WTC11 (cell line): ENCODE data around the gene C12orf56. TPM values are rescaled to one million over a fixed set of nuclear protein-coding genes. Genes with fewer than 3 reads are reported as not detected.

Experiments
- ATAC-seq: fragments of 200-7000 bp; cut with Tn5 transposase; 2 replicates; pipeline ENCODE4 v1.10.0; 2021; ENCODE audit warnings: mild to moderate bottlenecking, moderate library complexity
- CTCF ChIA-PET: fragments of 300-600 bp; sonication (Branson Sonifier 250); formaldehyde crosslinking; loops from one replicate; lab custom pipeline; 2021; ENCODE audit warnings: antibody characterized with exemption; lab: Charles Lee
- POLR2A ChIA-PET: fragments of 350-600 bp; sonication (Branson Sonifier 250); formaldehyde crosslinking; loops from one replicate; lab custom pipeline; 2021; ENCODE audit warnings: antibody characterized with exemption; lab: Charles Lee
- DNase-seq: peaks from one replicate; pipeline ENCODE4 v3.0.0; 2021; ENCODE audit warnings: low spot score
- H3K27ac Mint-ChIP-seq: 2 replicates; pipeline ENCODE4 v1.8.0; 2021; ENCODE audit warnings: mixed read lengths
- H3K27me3 Mint-ChIP-seq: 2 replicates; pipeline ENCODE4 v1.8.0; 2021; ENCODE audit warnings: low read depth, mild to moderate bottlenecking, moderate library complexity, mixed read lengths
- H3K36me3 Mint-ChIP-seq: 2 replicates; pipeline ENCODE4 v1.8.0; 2021; ENCODE audit warnings: mixed read lengths
- H3K4me1 Mint-ChIP-seq: 2 replicates; pipeline ENCODE4 v1.8.0; 2022; ENCODE audit warnings: mixed read lengths
- H3K4me3 Mint-ChIP-seq: 2 replicates; pipeline ENCODE4 v1.8.0; 2021; ENCODE audit warnings: mild to moderate bottlenecking, moderate library complexity, mixed read lengths
- H3K9me3 Mint-ChIP-seq: 2 replicates; pipeline ENCODE4 v1.8.0; 2021; ENCODE audit warnings: mixed read lengths
- ARID4B ChIP-seq: sonication (generic); formaldehyde crosslinking; IDR thresholded peaks from 2 replicates; pipeline ENCODE4 v1.8.0; 2023; ENCODE audit warnings: missing genetic modification reagents, mild to moderate bottlenecking, borderline replicate concordance
- ATF6 ChIP-seq: sonication (generic); formaldehyde crosslinking; IDR thresholded peaks from 2 replicates; pipeline ENCODE4 v1.8.1; 2023; ENCODE audit warnings: mild to moderate bottlenecking, missing genetic modification reagents
- CREM ChIP-seq: sonication (generic); formaldehyde crosslinking; IDR thresholded peaks from 2 replicates; pipeline ENCODE4 v1.8.1; 2022; ENCODE audit warnings: mild to moderate bottlenecking, missing genetic modification reagents, moderate library complexity
- E2F5 ChIP-seq: sonication (generic); formaldehyde crosslinking; IDR thresholded peaks from 2 replicates; pipeline ENCODE4 v1.8.1; 2022; ENCODE audit warnings: mild to moderate bottlenecking, moderate library complexity, missing genetic modification reagents
- JUN ChIP-seq: sonication (generic); formaldehyde crosslinking; IDR thresholded peaks from 2 replicates; pipeline ENCODE4 v1.8.0; 2023; ENCODE audit warnings: mild to moderate bottlenecking, missing genetic modification reagents
- NR1H2 ChIP-seq: sonication (generic); formaldehyde crosslinking; IDR thresholded peaks from 2 replicates; pipeline ENCODE4 v1.9.0; 2021; ENCODE audit warnings: mild to moderate bottlenecking, moderate library complexity, missing genetic modification reagents
- NR3C1 ChIP-seq: sonication (generic); formaldehyde crosslinking; conservative IDR thresholded peaks from 2 replicates; pipeline ENCODE4 v1.8.1; 2023; ENCODE audit warnings: low read depth, mild to moderate bottlenecking, missing genetic modification reagents
- PRRX2 ChIP-seq: fragments of 250-450 bp; sonication (Bioruptor Pico); IDR thresholded peaks from 2 replicates; pipeline ENCODE4 v1.8.0; 2021; ENCODE audit warnings: mild to moderate bottlenecking
- ZNF263 ChIP-seq: sonication (generic); formaldehyde crosslinking; IDR thresholded peaks from 2 replicates; pipeline ENCODE4 v1.8.1; 2022; ENCODE audit warnings: low read depth, mild to moderate bottlenecking, moderate library complexity, missing genetic modification reagents
- total RNA-seq: library from RNA; stranded (reverse); gene quantifications from 3 replicates; pipeline ENCODE4 v1.2.3, GENCODE V29; 2021
- TF ChIP-seq, protein P1 (sequence below): sonication (generic); formaldehyde crosslinking; IDR thresholded peaks from 2 replicates; pipeline ENCODE4 v1.8.1; 2023; ENCODE audit warnings: mild to moderate bottlenecking, missing genetic modification reagents, moderate library complexity
- TF ChIP-seq, protein P2 (sequence below): sonication (generic); formaldehyde crosslinking; IDR thresholded peaks from 2 replicates; pipeline ENCODE4 v1.8.1; 2023; ENCODE audit warnings: mild to moderate bottlenecking, missing genetic modification reagents, borderline replicate concordance
- TF ChIP-seq, protein P3 (sequence below): sonication (generic); formaldehyde crosslinking; IDR thresholded peaks from 2 replicates; pipeline ENCODE4 v1.8.0; 2022; ENCODE audit warnings: mild to moderate bottlenecking, missing genetic modification reagents
- TF ChIP-seq, protein P4 (sequence below): sonication (generic); formaldehyde crosslinking; IDR thresholded peaks from 2 replicates; pipeline ENCODE4 v1.8.0; 2022; ENCODE audit warnings: mild to moderate bottlenecking, missing genetic modification reagents
- TF ChIP-seq, protein P5 (sequence below): fragments of 250-450 bp; sonication (Bioruptor Pico); IDR thresholded peaks from 2 replicates; pipeline ENCODE4 v1.9.0; 2021; ENCODE audit warnings: mild to moderate bottlenecking
- TF ChIP-seq, protein P6 (sequence below): fragments of 250-450 bp; sonication (Bioruptor Pico); IDR thresholded peaks from 2 replicates; pipeline ENCODE4 v1.9.0; 2021; ENCODE audit warnings: moderate library complexity, mild to moderate bottlenecking, inconsistent platforms, borderline replicate concordance

C12orf56 gene
- total RNA-seq, 1 experiment from 2014 or later: 2.5 TPM

- Mint-ChIP-seq H3K36me3 (peaks cover 6% of the 10 kb centered on the region; the same call in 1 of the 2 replicates), H3K4me1 (no peaks in the 10 kb centered on the region), H3K9me3 (peaks cover 6% of the 10 kb centered on the region; the same call in 1 of the 2 replicates), H3K4me3 (no peak overlapping the region), H3K27me3 (no peaks in the 10 kb centered on the region), H3K27ac (no peak overlapping the region)
- ChIA-PET CTCF (interaction anchor here (0.6 kb wide), 1 partner anchor 26 kb away, joined by 3 read pairs; no protein-coding TSS in a partner anchor), POLR2A (no interaction called here)
- no peak for TF ChIP-seq E2F5 (CRISPR knock-in tag)
- no peak for TF ChIP-seq NR1H2 (CRISPR knock-in tag)
- TF ChIP-seq, protein P1, sequence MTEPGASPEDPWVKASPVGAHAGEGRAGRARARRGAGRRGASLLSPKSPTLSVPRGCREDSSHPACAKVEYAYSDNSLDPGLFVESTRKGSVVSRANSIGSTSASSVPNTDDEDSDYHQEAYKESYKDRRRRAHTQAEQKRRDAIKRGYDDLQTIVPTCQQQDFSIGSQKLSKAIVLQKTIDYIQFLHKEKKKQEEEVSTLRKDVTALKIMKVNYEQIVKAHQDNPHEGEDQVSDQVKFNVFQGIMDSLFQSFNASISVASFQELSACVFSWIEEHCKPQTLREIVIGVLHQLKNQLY (CRISPR knock-in tag): no peak
- no peak for TF ChIP-seq CREM (CRISPR knock-in tag)
- TF ChIP-seq ARID4B (CRISPR knock-in tag): no peak
- TF ChIP-seq, protein P2, sequence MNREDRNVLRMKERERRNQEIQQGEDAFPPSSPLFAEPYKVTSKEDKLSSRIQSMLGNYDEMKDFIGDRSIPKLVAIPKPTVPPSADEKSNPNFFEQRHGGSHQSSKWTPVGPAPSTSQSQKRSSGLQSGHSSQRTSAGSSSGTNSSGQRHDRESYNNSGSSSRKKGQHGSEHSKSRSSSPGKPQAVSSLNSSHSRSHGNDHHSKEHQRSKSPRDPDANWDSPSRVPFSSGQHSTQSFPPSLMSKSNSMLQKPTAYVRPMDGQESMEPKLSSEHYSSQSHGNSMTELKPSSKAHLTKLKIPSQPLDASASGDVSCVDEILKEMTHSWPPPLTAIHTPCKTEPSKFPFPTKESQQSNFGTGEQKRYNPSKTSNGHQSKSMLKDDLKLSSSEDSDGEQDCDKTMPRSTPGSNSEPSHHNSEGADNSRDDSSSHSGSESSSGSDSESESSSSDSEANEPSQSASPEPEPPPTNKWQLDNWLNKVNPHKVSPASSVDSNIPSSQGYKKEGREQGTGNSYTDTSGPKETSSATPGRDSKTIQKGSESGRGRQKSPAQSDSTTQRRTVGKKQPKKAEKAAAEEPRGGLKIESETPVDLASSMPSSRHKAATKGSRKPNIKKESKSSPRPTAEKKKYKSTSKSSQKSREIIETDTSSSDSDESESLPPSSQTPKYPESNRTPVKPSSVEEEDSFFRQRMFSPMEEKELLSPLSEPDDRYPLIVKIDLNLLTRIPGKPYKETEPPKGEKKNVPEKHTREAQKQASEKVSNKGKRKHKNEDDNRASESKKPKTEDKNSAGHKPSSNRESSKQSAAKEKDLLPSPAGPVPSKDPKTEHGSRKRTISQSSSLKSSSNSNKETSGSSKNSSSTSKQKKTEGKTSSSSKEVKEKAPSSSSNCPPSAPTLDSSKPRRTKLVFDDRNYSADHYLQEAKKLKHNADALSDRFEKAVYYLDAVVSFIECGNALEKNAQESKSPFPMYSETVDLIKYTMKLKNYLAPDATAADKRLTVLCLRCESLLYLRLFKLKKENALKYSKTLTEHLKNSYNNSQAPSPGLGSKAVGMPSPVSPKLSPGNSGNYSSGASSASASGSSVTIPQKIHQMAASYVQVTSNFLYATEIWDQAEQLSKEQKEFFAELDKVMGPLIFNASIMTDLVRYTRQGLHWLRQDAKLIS: no peak
- DNase-seq (no peak), ATAC-seq (no peak)
These were observed 106.3 kb downstream of the C12orf56 start for GRCh38 chr12:64284256-64284655.

DNA sequence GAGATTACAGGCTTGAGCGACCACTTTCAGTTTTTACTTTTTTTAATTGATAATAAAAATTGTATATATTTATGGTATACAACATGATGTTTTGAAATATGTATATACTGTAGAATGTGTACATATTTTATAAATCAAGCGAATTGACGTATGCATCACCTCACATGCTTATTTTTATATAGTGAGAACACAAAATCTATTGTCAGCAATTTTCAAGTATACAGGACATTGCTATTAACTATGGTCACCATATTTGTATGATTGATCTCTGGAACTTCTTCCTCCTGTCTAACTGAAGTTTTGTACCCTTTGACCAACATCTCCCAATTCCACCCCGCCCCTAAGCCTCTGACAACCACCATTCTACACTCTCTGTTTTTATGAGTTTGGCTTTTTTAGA lies 112.1 kb downstream of the C12orf56 start:
- POLR2A ChIA-PET: no interaction called here
- no peak for DNase-seq
- CTCF ChIA-PET: no interaction called here
- no peak for ATAC-seq
- Mint-ChIP-seq H3K36me3 (no peaks in the 10 kb centered on the region), H3K4me1 (peaks cover 8% of the 10 kb centered on the region), H3K9me3 (no peaks in the 10 kb centered on the region; the same call in 1 of the 2 replicates), H3K4me3 (no peak overlapping the region), H3K27me3 (no peaks in the 10 kb centered on the region), H3K27ac (no peak overlapping the region)
- TF ChIP-seq ZNF263 (no peak), NR1H2 (CRISPR knock-in tag) (no peak), PRRX2 (CRISPR knock-in tag) (no peak), NR3C1 (no peak), JUN (CRISPR knock-in tag) (no peak), E2F5 (CRISPR knock-in tag) (no peak), ATF6 (CRISPR knock-in tag) (no peak)
- TF ChIP-seq, protein P3, sequence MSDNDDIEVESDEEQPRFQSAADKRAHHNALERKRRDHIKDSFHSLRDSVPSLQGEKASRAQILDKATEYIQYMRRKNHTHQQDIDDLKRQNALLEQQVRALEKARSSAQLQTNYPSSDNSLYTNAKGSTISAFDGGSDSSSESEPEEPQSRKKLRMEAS (CRISPR knock-in tag): no peak
- TF ChIP-seq, protein P4, sequence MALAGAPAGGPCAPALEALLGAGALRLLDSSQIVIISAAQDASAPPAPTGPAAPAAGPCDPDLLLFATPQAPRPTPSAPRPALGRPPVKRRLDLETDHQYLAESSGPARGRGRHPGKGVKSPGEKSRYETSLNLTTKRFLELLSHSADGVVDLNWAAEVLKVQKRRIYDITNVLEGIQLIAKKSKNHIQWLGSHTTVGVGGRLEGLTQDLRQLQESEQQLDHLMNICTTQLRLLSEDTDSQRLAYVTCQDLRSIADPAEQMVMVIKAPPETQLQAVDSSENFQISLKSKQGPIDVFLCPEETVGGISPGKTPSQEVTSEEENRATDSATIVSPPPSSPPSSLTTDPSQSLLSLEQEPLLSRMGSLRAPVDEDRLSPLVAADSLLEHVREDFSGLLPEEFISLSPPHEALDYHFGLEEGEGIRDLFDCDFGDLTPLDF (CRISPR knock-in tag): no peak
- TF ChIP-seq, protein P5, sequence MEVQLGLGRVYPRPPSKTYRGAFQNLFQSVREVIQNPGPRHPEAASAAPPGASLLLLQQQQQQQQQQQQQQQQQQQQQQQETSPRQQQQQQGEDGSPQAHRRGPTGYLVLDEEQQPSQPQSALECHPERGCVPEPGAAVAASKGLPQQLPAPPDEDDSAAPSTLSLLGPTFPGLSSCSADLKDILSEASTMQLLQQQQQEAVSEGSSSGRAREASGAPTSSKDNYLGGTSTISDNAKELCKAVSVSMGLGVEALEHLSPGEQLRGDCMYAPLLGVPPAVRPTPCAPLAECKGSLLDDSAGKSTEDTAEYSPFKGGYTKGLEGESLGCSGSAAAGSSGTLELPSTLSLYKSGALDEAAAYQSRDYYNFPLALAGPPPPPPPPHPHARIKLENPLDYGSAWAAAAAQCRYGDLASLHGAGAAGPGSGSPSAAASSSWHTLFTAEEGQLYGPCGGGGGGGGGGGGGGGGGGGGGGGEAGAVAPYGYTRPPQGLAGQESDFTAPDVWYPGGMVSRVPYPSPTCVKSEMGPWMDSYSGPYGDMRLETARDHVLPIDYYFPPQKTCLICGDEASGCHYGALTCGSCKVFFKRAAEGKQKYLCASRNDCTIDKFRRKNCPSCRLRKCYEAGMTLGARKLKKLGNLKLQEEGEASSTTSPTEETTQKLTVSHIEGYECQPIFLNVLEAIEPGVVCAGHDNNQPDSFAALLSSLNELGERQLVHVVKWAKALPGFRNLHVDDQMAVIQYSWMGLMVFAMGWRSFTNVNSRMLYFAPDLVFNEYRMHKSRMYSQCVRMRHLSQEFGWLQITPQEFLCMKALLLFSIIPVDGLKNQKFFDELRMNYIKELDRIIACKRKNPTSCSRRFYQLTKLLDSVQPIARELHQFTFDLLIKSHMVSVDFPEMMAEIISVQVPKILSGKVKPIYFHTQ (CRISPR knock-in tag): no peak
- TF ChIP-seq, protein P6, sequence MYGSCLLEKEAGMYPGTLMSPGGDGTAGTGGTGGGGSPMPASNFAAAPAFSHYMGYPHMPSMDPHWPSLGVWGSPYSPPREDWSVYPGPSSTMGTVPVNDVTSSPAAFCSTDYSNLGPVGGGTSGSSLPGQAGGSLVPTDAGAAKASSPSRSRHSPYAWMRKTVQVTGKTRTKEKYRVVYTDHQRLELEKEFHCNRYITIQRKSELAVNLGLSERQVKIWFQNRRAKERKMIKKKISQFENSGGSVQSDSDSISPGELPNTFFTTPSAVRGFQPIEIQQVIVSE (CRISPR knock-in tag): no peak
